Dendritic cell treated with granulocyte-macrophage colony-stimulating factor and Interleukin-4, amounts not matched to agents 40 ng/mL and 50 ng/mL, for 4 days (primary cell): Measurements from ENCODE around the gene ST6GALNAC3.

ENCODE experiments used
- H3K27ac Mint-ChIP-seq: one replicate; pipeline ENCODE4 v1.8.0; 2022; ENCODE audit warnings: mild to moderate bottlenecking, mixed read lengths
- H3K27me3 Mint-ChIP-seq: one replicate; pipeline ENCODE4 v1.8.0; 2022; ENCODE audit warnings: mild to moderate bottlenecking, mixed read lengths
- H3K36me3 Mint-ChIP-seq: one replicate; pipeline ENCODE4 v1.8.0; 2022; ENCODE audit warnings: low read depth, mixed read lengths
- H3K4me1 Mint-ChIP-seq: one replicate; pipeline ENCODE4 v1.8.0; 2022; ENCODE audit warnings: low read depth, mixed read lengths
- H3K4me3 Mint-ChIP-seq: one replicate; pipeline ENCODE4 v1.8.0; 2022; ENCODE audit warnings: mild to moderate bottlenecking, moderate library complexity, mixed read lengths
- H3K9me3 Mint-ChIP-seq: one replicate; pipeline ENCODE4 v1.8.0; 2022; ENCODE audit warnings: mixed read lengths
- intact Hi-C: fragments of 100-400 bp; cut with micrococcal nuclease; formaldehyde crosslinking; loops from one replicate; pipeline ENCODE4 v1.15.0; 2022

Gene ST6GALNAC3

DNA sequence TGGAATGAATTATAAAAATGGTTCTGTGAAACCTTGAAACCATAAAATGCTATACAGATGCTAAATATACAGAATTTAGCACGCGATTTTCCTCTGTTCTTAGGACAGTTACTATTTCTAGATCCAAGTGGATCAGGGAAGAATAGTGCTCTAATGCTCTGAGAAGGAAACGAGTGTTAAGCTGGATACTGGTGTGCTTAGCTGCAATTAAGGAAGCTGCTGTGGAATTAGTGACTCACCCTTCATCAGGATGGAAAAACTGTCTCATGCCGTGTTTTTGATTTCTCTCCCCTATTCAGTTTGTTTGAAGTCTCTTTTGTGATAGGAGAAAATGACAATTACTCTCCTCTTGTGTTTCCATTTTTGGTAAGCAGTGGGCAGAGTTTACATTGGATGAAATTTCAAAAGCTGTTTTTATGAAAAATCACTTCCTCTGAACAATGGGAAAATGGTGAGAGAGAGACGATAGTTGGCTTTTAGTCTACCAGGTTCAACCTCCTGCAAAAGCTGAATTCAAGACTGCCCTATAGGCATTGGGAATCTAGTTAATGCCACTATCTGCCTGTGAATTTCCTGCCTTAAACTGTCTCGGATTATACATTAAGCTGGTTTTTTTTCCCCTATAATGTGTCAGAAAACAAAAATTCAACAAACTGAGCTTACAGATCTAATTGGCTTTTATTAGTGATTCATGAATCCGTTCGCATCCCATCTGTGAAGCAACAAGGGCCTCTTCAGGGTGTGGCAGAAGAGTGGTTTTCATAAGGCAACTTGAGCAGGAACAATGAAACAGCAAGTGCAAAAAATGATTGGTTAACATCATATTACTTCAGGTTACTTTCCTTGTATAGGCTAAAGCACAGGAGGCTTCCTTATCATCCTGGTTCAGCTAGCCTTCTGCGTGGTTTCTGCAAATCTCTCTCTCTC lies 179.8 kb downstream of the ST6GALNAC3 start:
- Mint-ChIP-seq H3K27me3 (no peaks in the 10 kb centered on the region), H3K27ac (no peak overlapping the region), H3K4me3 (no peak overlapping the region), H3K4me1 (no peaks in the 10 kb centered on the region), H3K36me3 (no peaks in the 10 kb centered on the region), H3K9me3 (no peaks in the 10 kb centered on the region)
- intact Hi-C loops, result no loop called here

DNA sequence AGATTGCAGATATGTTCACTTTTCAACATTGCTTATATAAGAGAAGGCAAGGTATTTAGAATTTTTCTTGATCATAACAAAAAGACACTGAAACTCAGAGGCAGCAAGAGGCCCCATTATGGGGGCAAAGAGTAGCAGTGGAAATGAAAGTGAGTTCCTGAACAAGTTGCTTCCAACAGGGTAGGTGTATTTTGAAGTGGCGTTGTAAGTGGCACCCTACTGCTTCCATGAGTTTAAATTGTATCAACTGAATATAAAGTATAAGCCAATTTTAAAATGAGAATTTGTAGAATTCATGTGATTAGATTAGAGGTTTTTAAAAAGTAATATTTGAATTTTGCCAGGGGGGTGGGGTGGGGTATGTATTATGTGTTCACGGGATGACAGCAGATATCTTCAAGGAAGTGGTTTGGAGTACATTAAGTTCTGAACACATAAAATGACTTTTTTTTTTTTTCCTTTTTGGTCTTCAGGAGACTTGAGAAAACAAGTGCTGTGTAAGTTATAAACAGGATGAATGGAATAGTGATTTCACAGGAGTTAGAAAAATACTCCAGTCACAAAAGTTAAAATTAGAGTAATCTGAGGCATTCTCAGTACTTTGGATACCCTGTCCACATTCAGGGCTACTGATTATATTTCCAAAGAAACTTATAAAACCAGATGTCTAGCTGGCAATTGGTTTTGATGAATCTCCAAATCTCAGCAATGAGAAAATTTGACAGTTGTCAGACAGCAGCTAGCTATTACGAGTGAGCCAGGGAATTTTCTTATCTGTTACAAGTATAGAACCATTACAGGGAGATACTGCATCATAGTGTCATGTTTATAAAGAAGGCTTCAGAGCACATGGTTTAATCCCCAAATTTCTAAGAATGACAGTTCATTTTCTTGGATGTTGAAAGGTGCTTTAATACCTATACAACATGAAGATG lies 182.0 kb downstream of the ST6GALNAC3 start:
- Mint-ChIP-seq H3K9me3 (no peaks in the 10 kb centered on the region), H3K27ac (no peak overlapping the region), H3K27me3 (no peaks in the 10 kb centered on the region), H3K4me1 (no peaks in the 10 kb centered on the region), H3K36me3 (no peaks in the 10 kb centered on the region), H3K4me3 (no peak overlapping the region)
- intact Hi-C loops, result no loop called here

DNA sequence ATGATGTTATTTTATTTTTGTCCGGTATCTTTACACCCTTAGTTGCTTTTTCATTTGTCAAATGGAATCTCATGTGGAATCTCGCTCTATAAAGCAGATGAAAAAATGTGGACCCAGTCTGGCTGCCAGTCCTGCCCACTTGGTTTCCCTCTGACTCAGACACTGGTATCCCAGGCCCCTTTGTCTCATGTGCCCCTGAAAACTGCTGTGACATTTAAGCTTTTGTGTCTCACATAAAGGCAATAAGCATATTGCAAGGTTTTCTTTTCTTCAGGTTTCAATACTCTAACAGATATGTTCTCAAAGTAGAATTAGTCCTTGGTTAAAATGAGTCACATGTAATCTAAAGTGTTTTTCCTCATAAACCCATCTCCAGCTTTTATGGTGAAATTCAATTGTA lies 183.3 kb downstream of the ST6GALNAC3 start:
- intact Hi-C loops, result no loop called here
- Mint-ChIP-seq H3K4me3 (no peak overlapping the region), H3K27me3 (no peaks in the 10 kb centered on the region), H3K27ac (no peak overlapping the region), H3K36me3 (no peaks in the 10 kb centered on the region), H3K9me3 (no peaks in the 10 kb centered on the region), H3K4me1 (peaks cover 6% of the 10 kb centered on the region)

DNA sequence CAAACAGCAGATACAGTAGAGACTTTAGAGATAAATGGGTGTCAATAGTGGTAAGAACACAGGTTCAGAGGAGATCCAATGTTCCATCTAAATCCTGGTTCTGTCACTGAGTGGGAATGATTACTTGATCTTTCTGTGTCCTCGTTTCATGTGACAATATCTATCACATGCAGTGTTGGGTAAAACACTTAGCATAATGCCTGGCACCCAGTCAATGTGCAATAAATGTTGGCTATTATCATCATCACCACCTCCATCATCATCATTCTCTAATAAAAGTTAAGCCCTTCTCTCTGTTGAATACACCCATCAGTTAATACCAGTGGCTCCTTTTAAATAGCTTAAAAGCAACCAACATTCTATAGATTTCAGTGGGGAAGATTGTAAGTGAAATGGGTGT lies 184.7 kb downstream of the ST6GALNAC3 start:
- peaks cover 6% of the 10 kb centered on the region for H3K4me1 Mint-ChIP-seq
- no peak overlapping the region for H3K4me3 Mint-ChIP-seq
- no peaks in the 10 kb centered on the region for H3K27me3 Mint-ChIP-seq
- no peak overlapping the region for H3K27ac Mint-ChIP-seq
- H3K9me3 Mint-ChIP-seq, result no peaks in the 10 kb centered on the region
- no peaks in the 10 kb centered on the region for H3K36me3 Mint-ChIP-seq
- intact Hi-C loops, result no loop called here

DNA sequence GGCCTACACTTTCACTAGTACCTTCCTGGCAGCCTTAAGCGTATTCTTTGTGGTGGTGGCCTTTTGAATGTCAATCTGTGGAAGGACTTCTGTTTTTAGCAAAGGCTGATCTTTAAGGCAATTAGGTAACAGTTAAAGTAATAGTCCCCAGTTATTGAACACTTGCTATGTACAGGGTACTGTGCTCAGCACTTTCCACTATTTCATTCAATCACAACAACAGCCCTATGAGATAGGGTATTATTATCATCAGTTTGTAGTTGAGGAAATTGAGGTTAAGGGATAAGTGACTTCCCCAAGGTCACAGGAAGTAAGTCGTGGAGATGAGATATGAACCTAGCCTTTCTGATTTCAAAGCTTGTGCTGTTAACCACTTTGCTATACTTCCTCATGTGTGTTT lies 185.7 kb downstream of the ST6GALNAC3 start:
- Mint-ChIP-seq H3K4me3 (no peak overlapping the region), H3K9me3 (no peaks in the 10 kb centered on the region), H3K27me3 (no peaks in the 10 kb centered on the region), H3K27ac (no peak overlapping the region), H3K4me1 (peaks cover 6% of the 10 kb centered on the region), H3K36me3 (no peaks in the 10 kb centered on the region)
- intact Hi-C loops, result no loop called here

DNA sequence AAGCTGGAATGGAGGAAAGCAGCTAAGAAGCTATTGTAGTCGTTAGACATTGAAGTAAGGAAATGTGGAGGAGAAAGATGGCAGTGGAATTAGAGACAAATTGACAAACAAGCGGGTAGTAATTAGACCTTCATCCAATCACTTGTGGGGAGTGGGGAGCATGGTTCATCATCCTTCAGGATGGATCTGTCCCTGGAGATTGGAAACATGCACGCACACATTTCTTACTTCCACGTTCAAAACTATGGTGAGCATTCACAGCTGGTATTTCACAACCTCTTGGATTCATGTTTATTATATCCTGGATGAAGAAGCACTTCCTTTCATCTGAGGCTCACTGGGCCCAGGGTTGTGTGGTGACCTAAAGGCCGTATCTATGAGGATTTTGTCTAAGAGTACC lies 188.1 kb downstream of the ST6GALNAC3 start:
- Mint-ChIP-seq H3K9me3 (no peaks in the 10 kb centered on the region), H3K4me3 (no peak overlapping the region), H3K27me3 (no peaks in the 10 kb centered on the region), H3K27ac (no peak overlapping the region), H3K4me1 (peaks cover 6% of the 10 kb centered on the region), H3K36me3 (no peaks in the 10 kb centered on the region)
- intact Hi-C loops, result no loop called here

DNA sequence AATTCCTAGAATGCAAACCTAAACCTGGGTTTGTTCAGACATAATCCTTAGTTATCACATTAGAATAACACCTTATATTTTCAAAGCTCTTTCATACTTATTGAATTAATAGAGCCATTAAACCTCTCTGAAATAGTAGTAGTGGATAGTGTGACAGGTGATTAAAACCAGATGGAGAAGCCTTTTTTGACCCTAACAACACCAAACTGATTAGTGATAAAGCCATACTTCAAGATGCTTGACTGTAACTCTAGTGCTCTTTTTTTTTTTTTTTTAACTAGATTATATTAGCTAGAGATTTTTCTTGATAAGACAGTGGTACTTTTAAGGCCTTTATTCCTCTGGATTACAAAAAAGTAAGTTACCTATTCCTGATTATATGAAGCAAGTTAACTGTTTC lies 190.1 kb downstream of the ST6GALNAC3 start:
- no peak overlapping the region for H3K27ac Mint-ChIP-seq
- no peaks in the 10 kb centered on the region for H3K9me3 Mint-ChIP-seq
- intact Hi-C loops, result no loop called here
- peaks cover 14% of the 10 kb centered on the region for H3K4me1 Mint-ChIP-seq
- H3K4me3 Mint-ChIP-seq, result no peak overlapping the region
- H3K27me3 Mint-ChIP-seq, result no peaks in the 10 kb centered on the region
- no peaks in the 10 kb centered on the region for H3K36me3 Mint-ChIP-seq

DNA sequence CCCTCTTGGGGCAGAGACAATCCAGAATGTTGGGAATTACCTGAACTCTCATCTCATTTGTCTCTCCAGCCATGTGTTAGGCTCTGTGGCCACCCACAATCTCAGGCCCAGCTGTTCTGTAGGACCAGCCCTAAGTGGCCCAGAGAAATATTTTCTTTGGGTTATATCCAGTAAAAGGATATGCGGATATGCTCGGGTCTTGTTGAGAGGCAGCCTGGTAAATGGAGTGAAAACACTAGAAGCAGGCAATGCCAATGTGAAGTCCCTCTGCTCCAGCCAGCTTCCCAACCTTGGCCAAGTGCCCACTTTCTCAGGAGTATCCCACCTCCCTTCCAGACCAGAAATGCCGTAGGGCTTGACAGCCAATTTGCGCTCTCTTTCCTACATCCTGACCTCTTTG lies 192.2 kb downstream of the ST6GALNAC3 start:
- Mint-ChIP-seq H3K4me1 (peaks cover 14% of the 10 kb centered on the region), H3K27ac (no peak overlapping the region), H3K9me3 (no peaks in the 10 kb centered on the region), H3K4me3 (no peak overlapping the region), H3K36me3 (no peaks in the 10 kb centered on the region), H3K27me3 (no peaks in the 10 kb centered on the region)
- intact Hi-C loops, result no loop called here

DNA sequence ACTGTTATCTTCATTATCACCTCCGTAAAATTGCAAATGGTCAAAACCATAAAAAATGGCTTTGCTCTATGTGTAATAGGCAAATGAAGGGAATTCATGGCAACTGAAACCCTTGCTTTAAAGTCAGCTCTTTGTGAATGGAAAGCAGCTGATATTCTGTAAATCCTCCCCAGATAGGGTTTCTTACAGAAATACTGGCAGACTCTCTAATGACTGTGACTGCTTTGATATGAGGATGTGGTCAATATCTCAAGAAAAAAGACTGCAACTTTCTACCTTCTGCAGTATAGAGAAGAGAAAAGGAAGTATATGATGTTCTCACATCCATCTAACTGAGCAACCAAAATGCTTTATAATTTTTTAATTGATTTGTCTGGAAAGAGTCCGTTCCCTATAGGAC lies 193.1 kb downstream of the ST6GALNAC3 start:
- Mint-ChIP-seq H3K4me1 (peaks cover 8% of the 10 kb centered on the region), H3K27me3 (no peaks in the 10 kb centered on the region), H3K36me3 (no peaks in the 10 kb centered on the region), H3K27ac (no peak overlapping the region), H3K9me3 (no peaks in the 10 kb centered on the region), H3K4me3 (no peak overlapping the region)
- intact Hi-C loops, result no loop called here

DNA sequence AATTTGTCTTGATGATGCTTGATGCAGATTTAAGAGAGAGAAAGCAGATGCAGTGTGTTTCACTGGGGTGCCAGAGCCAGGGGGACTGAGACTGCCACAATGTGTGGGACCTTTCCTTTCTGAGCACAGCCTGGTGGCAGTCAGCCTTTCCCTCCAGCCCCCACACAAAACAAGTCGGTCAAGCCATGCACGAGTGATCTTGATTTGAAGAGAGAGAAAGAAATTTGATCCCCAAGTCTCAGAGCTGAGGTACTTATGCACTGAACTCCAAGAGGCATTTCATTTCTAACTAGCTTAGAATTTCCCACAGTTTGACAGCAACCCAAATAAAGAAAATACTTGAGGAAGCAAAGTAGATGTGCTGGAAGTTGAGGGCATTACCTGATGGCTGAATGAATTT lies 193.8 kb downstream of the ST6GALNAC3 start:
- no peak overlapping the region for H3K27ac Mint-ChIP-seq
- H3K36me3 Mint-ChIP-seq, result no peaks in the 10 kb centered on the region
- no peaks in the 10 kb centered on the region for H3K27me3 Mint-ChIP-seq
- intact Hi-C loops, result no loop called here
- H3K9me3 Mint-ChIP-seq, result no peaks in the 10 kb centered on the region
- peaks cover 8% of the 10 kb centered on the region for H3K4me1 Mint-ChIP-seq
- H3K4me3 Mint-ChIP-seq, result no peak overlapping the region

DNA sequence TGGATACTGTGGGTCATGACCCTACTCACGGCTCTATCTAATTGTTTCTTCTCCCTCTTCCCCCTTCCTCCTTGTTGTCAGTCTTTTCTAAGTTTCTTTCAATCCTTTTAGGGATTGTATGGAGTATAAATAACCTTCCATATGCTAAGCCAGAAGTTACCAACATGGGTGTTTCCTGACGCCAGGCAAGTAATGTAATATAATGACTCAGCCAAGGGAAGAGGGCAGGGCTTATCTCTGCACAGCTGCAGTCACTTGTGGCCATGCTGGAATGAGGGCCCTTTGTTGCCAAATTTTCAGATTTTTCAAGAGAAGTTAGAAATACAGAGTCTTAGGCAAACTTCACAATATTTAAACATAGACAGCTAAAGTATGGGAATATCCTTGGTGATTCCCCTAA lies 194.6 kb downstream of the ST6GALNAC3 start:
- no peak overlapping the region for H3K27ac Mint-ChIP-seq
- no peaks in the 10 kb centered on the region for H3K9me3 Mint-ChIP-seq
- intact Hi-C loops, result no loop called here
- H3K4me3 Mint-ChIP-seq, result no peak overlapping the region
- H3K27me3 Mint-ChIP-seq, result no peaks in the 10 kb centered on the region
- H3K4me1 Mint-ChIP-seq, result peaks cover 8% of the 10 kb centered on the region
- H3K36me3 Mint-ChIP-seq, result no peaks in the 10 kb centered on the region

DNA sequence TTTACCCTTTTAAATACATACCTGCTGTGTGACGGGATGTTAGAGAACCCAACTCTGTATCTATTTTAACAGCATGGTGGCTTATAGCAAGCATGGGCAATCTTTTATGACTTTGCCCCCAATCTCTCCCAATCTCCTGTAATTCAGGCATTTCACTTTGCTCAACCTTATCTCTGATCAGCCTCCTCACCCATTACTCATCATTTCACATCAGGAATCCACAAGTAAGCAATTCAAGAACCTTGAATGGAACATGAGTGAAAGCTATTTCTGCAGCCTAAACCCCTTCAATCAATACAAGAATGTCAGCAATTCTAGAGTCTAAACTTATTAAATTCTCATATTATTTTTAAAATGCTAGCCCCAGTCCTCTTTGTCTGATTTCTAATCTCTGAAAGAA lies 199.8 kb downstream of the ST6GALNAC3 start:
- Mint-ChIP-seq H3K4me1 (peaks cover under 1% of the 10 kb centered on the region), H3K27me3 (no peaks in the 10 kb centered on the region), H3K4me3 (no peak overlapping the region), H3K27ac (no peak overlapping the region), H3K36me3 (no peaks in the 10 kb centered on the region), H3K9me3 (no peaks in the 10 kb centered on the region)
- intact Hi-C loops, result no loop called here

DNA sequence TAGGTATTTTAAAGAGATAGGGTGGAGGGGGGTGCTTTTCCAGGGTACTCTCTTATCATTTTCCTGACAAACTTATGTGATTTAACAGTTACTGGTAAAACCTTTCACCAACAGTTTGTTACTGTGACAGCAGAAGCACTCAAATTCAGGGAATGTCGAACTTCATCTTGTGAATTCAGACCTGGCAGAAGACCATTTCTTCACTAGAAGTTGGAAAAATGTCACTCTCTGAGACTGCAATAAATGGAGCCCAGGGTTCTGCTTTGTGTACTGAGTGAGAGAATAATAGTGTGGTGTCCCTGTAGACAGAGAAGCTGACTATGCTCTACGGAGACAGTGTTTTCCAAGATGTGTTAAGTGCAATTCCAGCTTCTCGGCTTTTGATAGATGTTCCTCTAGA lies 200.2 kb downstream of the ST6GALNAC3 start:
- Mint-ChIP-seq H3K36me3 (no peaks in the 10 kb centered on the region), H3K9me3 (no peaks in the 10 kb centered on the region), H3K27me3 (no peaks in the 10 kb centered on the region), H3K27ac (no peak overlapping the region), H3K4me1 (no peaks in the 10 kb centered on the region), H3K4me3 (no peak overlapping the region)
- intact Hi-C loops, result no loop called here

DNA sequence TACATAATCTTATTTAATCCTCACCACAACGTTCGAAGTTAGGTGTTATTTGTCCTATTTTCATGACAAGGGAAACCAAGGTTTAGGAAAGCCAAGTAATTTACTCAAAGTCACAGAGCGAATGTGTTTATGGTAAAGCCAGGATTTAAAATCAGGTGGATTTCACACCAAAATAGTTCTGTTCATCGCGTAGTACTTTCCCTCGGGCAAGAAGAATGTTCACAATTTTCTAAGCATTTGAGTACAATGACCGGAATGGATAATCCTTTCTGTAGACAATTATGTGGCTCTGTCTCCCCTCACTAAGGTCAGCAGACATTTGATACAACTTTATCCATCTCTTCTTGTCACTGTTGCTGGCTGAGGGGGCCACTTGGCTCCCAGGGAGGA lies 204.2 kb downstream of the ST6GALNAC3 start:
- Mint-ChIP-seq H3K27ac (no peak overlapping the region), H3K4me3 (no peak overlapping the region), H3K36me3 (no peaks in the 10 kb centered on the region), H3K9me3 (no peaks in the 10 kb centered on the region), H3K27me3 (no peaks in the 10 kb centered on the region), H3K4me1 (no peaks in the 10 kb centered on the region)
- intact Hi-C loops, result no loop called here
